Activated naive CD4-positive, alpha-beta T cell treated with anti-CD3 and anti-CD28 coated beads for 36 hours (primary cell): ENCODE results near the gene CDK9. TPM values are rescaled to one million over a fixed set of nuclear protein-coding genes. Genes with fewer than 3 reads are reported as not detected.

Source experiments
- CTCF ChIA-PET: fragments of 350-600 bp; sonication (Branson Sonifier 250); formaldehyde crosslinking; loops from one replicate; lab custom pipeline; 2021; ENCODE audit warnings: antibody characterized with exemption; lab: Charles Lee
- DNase-seq: peaks from one replicate; pipeline ENCODE4 v3.0.0-alpha.2; 2020
- H3K27ac Mint-ChIP-seq: one replicate; pipeline ENCODE4 v1.8.0; 2021; ENCODE audit warnings: mild to moderate bottlenecking, mixed read lengths
- H3K27me3 Mint-ChIP-seq: one replicate; pipeline ENCODE4 v1.8.0; 2021; ENCODE audit warnings: low read depth, mixed read lengths
- H3K36me3 Mint-ChIP-seq: one replicate; pipeline ENCODE4 v1.8.0; 2021; ENCODE audit warnings: low read depth, mixed read lengths
- H3K4me1 Mint-ChIP-seq: one replicate; pipeline ENCODE4 v1.8.0; 2021; ENCODE audit warnings: low read depth, mixed read lengths
- H3K4me3 Mint-ChIP-seq: one replicate; pipeline ENCODE4 v1.8.0; 2021; ENCODE audit warnings: mild to moderate bottlenecking, moderate library complexity, mixed read lengths
- H3K9me3 Mint-ChIP-seq: one replicate; pipeline ENCODE4 v1.8.0; 2021; ENCODE audit warnings: mixed read lengths
- intact Hi-C: fragments of 100-400 bp; cut with micrococcal nuclease; formaldehyde crosslinking; loops from one replicate; pipeline ENCODE4 v1.15.1; 2023
- total RNA-seq, 2 experiments: library from RNA; stranded (reverse); gene quantifications; one replicate each; pipeline ENCODE4 v1.2.3, GENCODE V29; 2021

Gene CDK9
- total RNA-seq, 2 experiments from 2014 or later: 64.6 to 73.6 TPM

DNA sequence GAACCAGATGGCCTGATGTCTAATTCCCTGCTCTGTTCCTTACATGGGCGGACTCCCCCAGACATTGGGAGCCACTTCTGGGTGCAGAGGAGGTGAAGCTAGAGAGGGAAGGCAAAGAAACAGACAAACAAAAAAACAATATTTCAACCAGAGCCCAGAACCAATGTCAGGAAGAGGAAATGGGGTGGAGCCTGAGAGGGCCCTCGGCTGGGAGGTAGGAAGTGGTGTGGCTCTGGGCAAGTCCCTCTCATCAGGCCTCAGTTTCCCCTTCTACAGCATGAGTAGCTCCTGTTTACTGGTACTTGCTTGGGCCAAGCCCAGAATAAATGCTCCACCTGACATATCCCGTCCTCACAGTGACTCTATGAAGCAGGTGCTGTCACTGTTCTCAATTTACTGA is 18.4 kb upstream of the CDK9 start:
- Mint-ChIP-seq H3K4me1 (peaks cover 72% of the 10 kb centered on the region), H3K4me3 (peak overlapping the region; percentile 41), H3K36me3 (peaks cover 15% of the 10 kb centered on the region), H3K27ac (peak overlapping the region; percentile 88), H3K27me3 (no peaks in the 10 kb centered on the region), H3K9me3 (no peaks in the 10 kb centered on the region)
- DNase-seq: peak; percentile 53
- CTCF ChIA-PET: interaction anchor here (0.7 to 4.8 kb wide), 10 partner anchors 9 to 102 kb away, joined by 3 to 17 read pairs (median 4); partner anchors contain the start of gene TOR2A
- intact Hi-C loops: no loop called here

- H3K4me3 Mint-ChIP-seq: no peak overlapping the region
- H3K4me1 Mint-ChIP-seq: peaks cover 74% of the 10 kb centered on the region
Measured at GRCh38 chr9:127767909-127768331, 17.9 kb upstream of the CDK9 start.

GRCh38 chr9:127768698-127769097 is 17.1 kb upstream of the CDK9 start:
- H3K4me3 Mint-ChIP-seq: no peak overlapping the region
- CTCF ChIA-PET: interaction anchor here (0.6 to 1.8 kb wide), 3 partner anchors 16 to 148 kb away, joined by 4 to 5 read pairs (median 4); partner anchors contain the start of gene TOR2A
- H3K36me3 Mint-ChIP-seq: peaks cover 15% of the 10 kb centered on the region
- DNase-seq: no peak
- peaks cover 72% of the 10 kb centered on the region for H3K4me1 Mint-ChIP-seq
- intact Hi-C loops: no loop called here
- H3K27ac Mint-ChIP-seq: peak overlapping the region; percentile 51
- H3K9me3 Mint-ChIP-seq: no peaks in the 10 kb centered on the region
- no peaks in the 10 kb centered on the region for H3K27me3 Mint-ChIP-seq

More at GRCh38 chr9:127767909-127768331, 17.9 kb upstream of the CDK9 start:
- H3K27me3 Mint-ChIP-seq: no peaks in the 10 kb centered on the region
- no peaks in the 10 kb centered on the region for H3K9me3 Mint-ChIP-seq
- H3K36me3 Mint-ChIP-seq: peaks cover 15% of the 10 kb centered on the region
- intact Hi-C loops: no loop called here
- DNase-seq: no peak
- H3K27ac Mint-ChIP-seq: peak overlapping the region; percentile 53
- CTCF ChIA-PET: interaction anchor here (0.7 to 4.8 kb wide), 8 partner anchors 8 to 102 kb away, joined by 3 to 17 read pairs (median 4); partner anchors contain the start of gene TOR2A

- Mint-ChIP-seq H3K27me3 (no peaks in the 10 kb centered on the region), H3K9me3 (no peaks in the 10 kb centered on the region), H3K4me3 (peak overlapping the region; percentile 2), H3K36me3 (peaks cover 18% of the 10 kb centered on the region), H3K4me1 (peaks cover 68% of the 10 kb centered on the region), H3K27ac (peak overlapping the region; percentile 51)
- no peak for DNase-seq
- CTCF ChIA-PET: interaction anchor here (0.5 to 1.8 kb wide), 4 partner anchors 15 to 149 kb away, joined by 3 to 7 read pairs (median 4); partner anchors contain the start of gene TOR2A
- intact Hi-C loops: no loop called here
Measured at GRCh38 chr9:127769101-127769500, 16.7 kb upstream of the CDK9 start.

- CTCF ChIA-PET: interaction anchor here (0.5 to 2.2 kb wide), 5 partner anchors 14 to 35 kb away, joined by 3 to 18 read pairs (median 5); partner anchors contain the start of gene TOR2A
- peak; percentile 24 for DNase-seq
- Mint-ChIP-seq H3K27me3 (no peaks in the 10 kb centered on the region), H3K4me3 (peak overlapping the region; percentile 90), H3K4me1 (peaks cover 66% of the 10 kb centered on the region), H3K27ac (peak overlapping the region; percentile 91), H3K36me3 (peaks cover 21% of the 10 kb centered on the region), H3K9me3 (no peaks in the 10 kb centered on the region)
- intact Hi-C loops: loop anchor here (2.0 to 10.0 kb wide), 4 partner anchors 212 to 919 kb away; partner anchors contain the start of genes EEIG1 and SET
Measured at GRCh38 chr9:127769929-127770582, 15.8 kb upstream of the CDK9 start.

GRCh38 chr9:127770583-127770904 is 15.3 kb upstream of the CDK9 start:
- Mint-ChIP-seq H3K4me3 (peak overlapping the region; percentile 90), H3K4me1 (peaks cover 62% of the 10 kb centered on the region), H3K27ac (peak overlapping the region; percentile 91), H3K27me3 (no peaks in the 10 kb centered on the region), H3K36me3 (peaks cover 19% of the 10 kb centered on the region), H3K9me3 (no peaks in the 10 kb centered on the region)
- CTCF ChIA-PET: interaction anchor here (0.8 to 2.2 kb wide), 4 partner anchors 13 to 36 kb away, joined by 3 to 18 read pairs (median 6); partner anchors contain the start of genes CDK9 and TOR2A
- intact Hi-C loops: loop anchor here (2.0 to 10.0 kb wide), 4 partner anchors 212 to 918 kb away; partner anchors contain the start of genes EEIG1 and SET
- no peak for DNase-seq

DNA sequence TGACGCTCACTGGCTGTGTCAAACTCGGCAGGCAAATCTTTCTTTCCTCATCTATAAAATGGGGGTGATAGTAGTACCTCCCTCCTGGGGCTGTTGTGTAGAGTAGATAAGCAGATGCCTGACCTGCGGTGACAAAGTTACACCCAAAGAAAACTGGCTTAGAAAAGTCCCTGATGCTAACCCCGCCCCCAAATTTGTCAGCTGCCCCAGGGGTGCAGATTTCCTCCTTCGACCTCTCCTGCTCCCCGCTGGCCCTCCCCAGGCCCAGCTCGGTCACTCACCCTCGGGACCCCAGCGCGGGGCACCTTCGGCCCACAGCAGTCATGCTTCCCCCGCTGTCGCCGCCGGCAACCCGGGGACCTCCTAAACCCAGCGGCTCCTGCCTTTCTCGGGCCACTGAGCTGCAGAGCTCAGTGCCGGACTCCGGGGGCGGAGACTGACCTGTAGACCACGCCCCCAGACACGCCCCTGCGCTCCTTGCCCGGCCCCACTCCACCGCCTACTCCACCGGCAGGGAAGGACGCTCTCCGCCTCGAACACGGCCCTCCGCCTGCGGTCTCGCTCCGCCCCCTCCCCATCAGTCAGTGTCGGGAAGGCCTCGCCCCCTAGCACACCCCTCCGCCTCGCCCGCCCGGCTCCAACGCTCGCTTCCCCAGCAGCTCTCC is 14.8 kb upstream of the CDK9 start:
- intact Hi-C loops: loop anchor here (1.0 to 10.0 kb wide), 10 partner anchors 8 to 918 kb away; partner anchors contain the start of genes EEIG1, FPGS, NAIF1 and SET
- H3K4me1 Mint-ChIP-seq: peaks cover 62% of the 10 kb centered on the region
- no peaks in the 10 kb centered on the region for H3K27me3 Mint-ChIP-seq
- H3K36me3 Mint-ChIP-seq: peaks cover 18% of the 10 kb centered on the region
- CTCF ChIA-PET: interaction anchor here (0.8 to 2.2 kb wide), 3 partner anchors 13 to 36 kb away, joined by 3 to 18 read pairs (median 6); partner anchors contain the start of genes CDK9 and TOR2A
- peak overlapping the region; percentile 91 for H3K27ac Mint-ChIP-seq
- H3K9me3 Mint-ChIP-seq: no peaks in the 10 kb centered on the region
- peak overlapping the region; percentile 90 for H3K4me3 Mint-ChIP-seq
- DNase-seq: peak; percentile 99

DNA sequence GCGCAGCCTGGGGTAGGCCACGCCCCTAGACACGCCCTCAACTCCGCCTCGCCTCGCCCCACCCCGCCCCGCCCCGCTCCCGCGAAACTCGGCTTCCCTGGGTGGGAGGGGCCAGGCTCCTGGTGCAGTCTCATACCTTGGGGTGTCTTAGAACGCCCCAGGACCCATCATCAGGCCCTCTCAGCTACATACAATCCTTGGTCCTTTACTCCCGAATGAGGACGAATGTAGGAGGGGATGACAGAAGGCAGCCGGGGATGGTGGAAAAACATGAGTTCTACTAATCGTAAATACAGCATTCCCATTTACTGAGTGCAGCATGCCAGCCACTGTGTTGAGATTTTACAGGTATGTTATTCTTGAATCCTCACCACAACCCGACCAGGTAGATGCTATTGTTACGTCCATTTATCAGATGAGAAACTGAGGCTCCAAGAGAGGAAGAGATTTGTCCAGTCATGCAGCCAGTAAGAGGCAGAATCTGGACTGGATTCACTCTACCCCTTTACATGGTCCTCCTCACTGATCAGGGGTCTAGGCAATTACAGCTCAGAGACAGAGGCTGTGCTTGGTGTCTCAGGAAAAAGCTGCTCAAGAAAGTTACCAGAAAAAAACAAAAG is 14.2 kb upstream of the CDK9 start:
- peak overlapping the region; percentile 90 for H3K4me3 Mint-ChIP-seq
- H3K27me3 Mint-ChIP-seq: no peaks in the 10 kb centered on the region
- intact Hi-C loops: loop anchor here (1.0 to 10.0 kb wide), 10 partner anchors 8 to 917 kb away; partner anchors contain the start of genes EEIG1, FPGS, NAIF1 and SET
- CTCF ChIA-PET: interaction anchor here (0.6 to 2.2 kb wide), 5 partner anchors 12 to 153 kb away, joined by 3 to 18 read pairs (median 3); partner anchors contain the start of genes CDK9 and TOR2A
- peak overlapping the region; percentile 91 for H3K27ac Mint-ChIP-seq
- H3K36me3 Mint-ChIP-seq: peaks cover 16% of the 10 kb centered on the region
- no peaks in the 10 kb centered on the region for H3K9me3 Mint-ChIP-seq
- DNase-seq: no peak
- peaks cover 63% of the 10 kb centered on the region for H3K4me1 Mint-ChIP-seq

DNA sequence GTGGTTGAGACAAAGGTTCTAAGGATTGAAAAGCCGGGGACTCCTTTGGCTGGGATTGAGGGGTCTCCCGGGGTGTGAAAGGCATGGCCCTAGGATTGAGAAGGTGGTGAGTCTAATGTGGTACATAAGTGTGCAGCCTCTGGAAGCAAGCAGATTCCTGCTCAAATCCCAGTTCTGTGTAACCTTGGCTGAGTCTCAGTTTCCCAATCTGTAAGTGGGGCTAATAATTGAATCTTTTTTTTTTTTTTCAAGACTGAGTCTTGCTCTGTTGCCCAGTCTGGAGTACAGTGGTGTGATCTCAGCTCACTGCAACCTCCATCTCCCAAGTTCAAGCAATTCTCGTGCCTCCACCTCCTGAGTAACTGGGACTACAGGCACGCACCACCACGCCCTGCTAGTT is 13.2 kb upstream of the CDK9 start:
- no peak overlapping the region for H3K27ac Mint-ChIP-seq
- intact Hi-C loops: loop anchor here (5.0 to 10.0 kb wide), 2 partner anchors 210 to 528 kb away; partner anchors contain the start of gene EEIG1
- CTCF ChIA-PET: interaction anchor here (0.6 to 2.2 kb wide), 4 partner anchors 10 to 152 kb away, joined by 3 to 18 read pairs (median 4); partner anchors contain the start of gene CDK9

GRCh38 chr9:127773272-127773671 is 12.6 kb upstream of the CDK9 start:
- no peak for DNase-seq
- Mint-ChIP-seq H3K36me3 (peaks cover 25% of the 10 kb centered on the region), H3K27me3 (no peaks in the 10 kb centered on the region), H3K4me3 (no peak overlapping the region), H3K4me1 (peaks cover 52% of the 10 kb centered on the region), H3K9me3 (no peaks in the 10 kb centered on the region), H3K27ac (no peak overlapping the region)
- intact Hi-C loops: loop anchor here (5.0 to 10.0 kb wide), 2 partner anchors 209 to 528 kb away; partner anchors contain the start of gene EEIG1
- CTCF ChIA-PET: interaction anchor here (1.3 kb wide), 1 partner anchor 9 kb away, joined by 5 read pairs; no protein-coding TSS in a partner anchor

More for the DNA sequence above, 13.2 kb upstream of the CDK9 start:
- Mint-ChIP-seq H3K36me3 (peaks cover 23% of the 10 kb centered on the region), H3K4me3 (no peak overlapping the region), H3K9me3 (no peaks in the 10 kb centered on the region), H3K27me3 (no peaks in the 10 kb centered on the region), H3K4me1 (peaks cover 58% of the 10 kb centered on the region)
- DNase-seq: no peak

GRCh38 chr9:127773981-127774380 is 11.9 kb upstream of the CDK9 start:
- Mint-ChIP-seq H3K27ac (no peak overlapping the region), H3K4me3 (no peak overlapping the region), H3K27me3 (no peaks in the 10 kb centered on the region), H3K4me1 (peaks cover 51% of the 10 kb centered on the region), H3K36me3 (peaks cover 25% of the 10 kb centered on the region), H3K9me3 (no peaks in the 10 kb centered on the region)
- intact Hi-C loops: loop anchor here (5.0 to 10.0 kb wide), 2 partner anchors 208 to 529 kb away; partner anchors contain the start of gene EEIG1
- DNase-seq: no peak
- CTCF ChIA-PET: interaction anchor here (1.3 to 2.8 kb wide), 2 partner anchors 9 to 11 kb away, joined by 5 to 15 read pairs; partner anchors contain the start of gene CDK9
